ENCODE data around the gene EPC1. TPM values are rescaled to one million over a fixed set of nuclear protein-coding genes. Genes with fewer than 3 reads are reported as not detected.

EPC1 gene
- total and polyA plus RNA-seq, 2 of the 8 experiments (the other 6 are each of a cell fraction or from before 2014, with no cell fraction given) = 23.7 to 42.3 TPM

DNA sequence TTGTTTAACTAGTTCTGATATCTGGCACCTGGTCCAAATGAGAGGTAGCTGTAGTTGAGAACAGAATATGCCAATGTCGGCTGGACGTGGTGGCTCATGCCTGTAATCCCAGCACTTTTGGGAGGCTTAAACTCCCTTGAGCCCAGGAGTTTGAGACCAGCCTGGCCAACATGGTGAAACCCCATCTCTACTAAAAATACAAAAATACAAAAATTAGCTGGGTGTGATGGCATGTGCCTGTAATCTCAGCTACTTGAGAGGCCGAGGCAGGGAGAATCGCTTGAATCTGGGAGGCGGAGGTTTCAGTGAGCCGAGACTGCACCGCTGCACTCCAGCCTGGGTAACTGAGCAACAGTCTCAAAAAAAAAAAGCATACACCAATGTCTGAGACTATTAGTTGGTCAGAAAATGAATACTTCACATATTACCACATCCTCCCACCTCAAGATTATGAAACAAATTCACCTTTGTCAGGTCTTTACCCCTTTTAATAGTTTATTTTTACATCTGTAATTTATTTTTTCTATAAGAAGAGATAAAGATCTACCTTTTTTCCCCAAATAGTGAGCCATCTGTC lies 38.8 kb downstream of the EPC1 start (continued):
- no peak for TF ChIP-seq PHF8 (conservative IDR thresholded peaks at IDR 0.05; ENCODE audit: low read depth, low read length)

Data from H1 (cell line).